Middle frontal gyrus (tissue), 1 donor: Measurements from ENCODE around the gene ACTR3C.
"Not testable (repeated sequence)": the region's sequence is repeated elsewhere in the genome, so short reads cannot be mapped to it uniquely, and the experiment has no call there.

Experiments
- DNase-seq: peaks from one replicate; pipeline ENCODE4 v3.0.0-alpha.2; 2015; ENCODE audit warnings: low spot score; ENCODE audit errors: extremely low spot score

ACTR3C gene

GRCh38 chr7:150204577-150204976 lies 118.8 kb downstream of the ACTR3C start:
- not testable (repeated sequence) for DNase-seq

DNA sequence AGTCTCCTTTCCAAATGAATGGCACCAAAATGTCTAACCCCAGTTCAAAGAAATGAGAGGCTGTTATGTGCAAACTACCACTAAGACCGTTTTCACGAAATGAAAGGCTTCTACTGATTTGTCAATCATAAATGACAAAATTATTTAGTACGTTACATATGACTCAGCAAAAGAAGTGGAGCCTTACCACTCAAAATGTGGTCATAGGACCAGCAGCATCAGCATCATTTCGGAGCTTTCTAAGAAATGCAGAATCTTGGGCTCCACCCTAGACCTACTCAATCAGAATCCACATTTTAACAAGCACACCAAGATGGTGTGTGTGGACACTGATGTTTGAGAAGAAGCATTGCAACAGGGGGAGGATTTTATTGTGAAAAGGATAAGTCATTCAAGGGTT lies 120.5 kb downstream of the ACTR3C start:
- DNase-seq, result not testable (repeated sequence)
